HG03342 (cell line): ENCODE data around the gene ELFN1.

ENCODE experiments used
- ATAC-seq: cut with Tn5 transposase; IDR thresholded peaks from one replicate; pipeline ENCODE4 v1.9.1; 2021; ENCODE audit warnings: mild to moderate bottlenecking, moderate library complexity; ENCODE audit not compliant: unreplicated experiment

ELFN1 gene

DNA sequence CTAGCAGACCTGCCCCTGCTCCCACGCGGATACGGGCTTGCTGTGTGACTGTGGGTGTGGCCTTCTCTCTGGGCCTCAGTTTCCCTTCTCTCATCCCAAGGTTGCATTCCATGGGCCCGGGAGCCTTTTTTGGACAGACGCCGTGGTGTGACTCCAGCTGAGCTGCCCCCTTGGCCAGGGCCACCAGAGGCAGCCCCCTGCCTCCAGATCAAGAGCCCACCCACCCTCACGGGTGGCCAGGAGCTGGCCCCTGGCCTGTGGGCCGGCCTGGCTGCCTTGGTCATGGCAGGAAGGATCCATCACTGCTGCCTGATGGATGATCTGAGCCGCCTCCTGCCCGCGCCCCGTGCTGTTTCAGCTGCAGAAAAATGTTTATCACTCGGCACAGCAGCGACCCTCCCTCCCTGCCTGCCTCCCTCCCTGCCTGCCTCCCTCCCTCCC lies 27.8 kb upstream of the ELFN1 start:
- ATAC-seq: no peak

DNA sequence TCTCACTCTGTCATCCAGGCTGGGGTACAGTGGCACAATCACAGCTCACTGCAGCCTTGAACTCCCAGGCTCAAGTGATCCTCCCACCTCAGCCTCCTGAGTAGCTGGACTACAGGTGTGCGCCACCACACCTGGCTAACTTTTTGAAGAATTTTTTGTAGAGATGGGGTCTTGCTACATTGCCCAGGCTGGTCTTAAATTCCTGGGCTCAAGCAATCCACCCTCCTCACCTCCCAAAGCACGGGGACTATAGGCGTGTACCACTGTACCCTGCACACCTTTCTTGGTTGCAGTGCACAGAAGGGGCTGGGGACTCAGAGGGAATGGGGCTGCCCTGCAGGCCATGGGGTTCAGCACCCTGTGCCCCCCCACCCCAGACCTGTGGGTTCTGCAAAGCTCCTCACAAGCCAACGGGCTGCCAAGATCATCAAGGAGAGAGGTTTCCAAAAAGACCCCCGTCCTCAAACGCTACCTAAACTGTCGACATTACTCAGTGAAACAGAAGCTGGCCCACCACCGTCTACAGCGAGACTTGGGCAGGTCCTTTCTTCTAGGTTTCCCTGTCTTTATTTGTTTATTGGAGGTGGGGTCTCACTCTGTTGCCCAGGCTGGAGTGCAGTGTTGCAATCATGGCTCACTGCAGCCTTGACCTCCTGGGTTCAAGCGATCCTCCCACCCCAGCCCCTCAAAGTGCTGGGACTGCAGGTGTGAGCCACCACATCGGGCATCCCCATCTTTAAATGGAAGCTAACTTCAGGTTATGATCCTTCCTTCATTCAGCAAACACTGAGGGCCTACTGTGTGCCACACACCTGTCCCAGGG lies 26.6 kb upstream of the ELFN1 start:
- ATAC-seq: no peak

DNA sequence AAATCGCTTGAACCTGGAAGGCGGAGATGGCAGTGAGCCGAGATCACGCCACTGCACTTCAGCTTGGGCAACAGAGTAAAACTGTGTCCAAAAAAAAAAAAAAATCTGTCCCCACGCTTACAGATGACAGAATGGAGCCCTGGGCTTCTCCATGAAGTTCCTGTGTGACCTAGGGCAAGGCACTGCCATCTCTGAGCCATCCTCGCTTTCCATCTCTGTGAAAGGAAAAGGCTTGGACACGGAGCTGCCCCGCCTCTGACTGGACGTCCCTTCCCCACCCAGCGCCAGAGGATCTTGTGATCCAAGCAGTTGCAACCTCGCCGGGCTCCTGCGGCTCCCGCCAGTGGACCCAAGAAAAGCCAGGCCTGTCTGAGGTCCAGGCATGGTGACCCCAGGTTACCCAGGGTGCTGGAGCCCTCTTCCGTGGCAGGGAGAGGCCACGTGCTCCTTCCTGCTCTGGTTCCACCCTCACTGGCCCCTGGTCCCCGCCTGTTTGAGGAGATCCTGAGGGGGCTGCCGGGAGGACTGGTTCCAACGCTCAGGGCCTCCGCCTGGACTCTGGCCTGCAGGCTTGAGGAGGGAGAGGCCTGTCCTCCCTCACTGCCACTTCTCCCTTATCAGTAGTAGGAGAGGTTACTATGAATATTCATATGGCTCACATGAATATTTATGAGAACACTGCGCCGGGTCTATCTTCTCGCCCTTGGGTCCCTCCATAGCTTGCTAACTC lies 25.6 kb upstream of the ELFN1 start:
- ATAC-seq: no peak

DNA sequence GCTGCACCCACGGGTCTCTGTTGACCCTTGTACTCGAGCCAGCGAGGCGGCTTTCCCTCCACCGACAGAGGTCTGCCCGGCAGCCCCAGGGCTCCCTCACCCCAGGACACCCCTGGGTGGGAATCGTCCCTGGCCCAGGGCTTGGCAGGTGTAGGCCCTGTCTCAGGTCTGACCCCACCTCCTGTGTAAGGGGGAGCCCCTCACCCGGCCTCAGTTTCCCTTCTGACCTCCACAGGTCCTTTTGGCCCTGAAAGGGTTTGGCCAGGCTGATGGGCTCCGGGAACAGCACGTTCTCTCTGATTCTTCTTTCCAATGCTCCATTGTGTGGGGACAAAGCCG lies 25.0 kb upstream of the ELFN1 start:
- no peak for ATAC-seq

DNA sequence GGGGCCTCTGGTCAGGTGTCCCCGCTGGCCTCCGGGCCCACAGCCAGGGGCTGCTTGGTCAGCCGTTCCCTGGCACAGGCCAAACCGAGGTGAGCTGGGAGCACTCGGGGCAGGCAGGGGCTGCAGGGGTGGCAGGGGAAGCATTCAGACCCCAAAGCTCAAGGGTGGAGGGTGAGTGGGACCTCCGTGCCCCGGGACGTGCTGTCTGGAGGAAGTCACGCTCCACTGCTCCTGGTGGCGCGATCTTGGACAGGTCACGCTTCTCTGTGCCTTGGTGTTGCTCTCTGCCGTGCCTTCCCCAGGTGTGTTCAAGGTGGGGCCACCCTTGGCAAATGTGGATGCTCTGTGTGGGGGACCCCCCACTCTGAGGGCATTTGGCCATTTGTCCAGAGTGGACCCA lies 24.6 kb upstream of the ELFN1 start:
- ATAC-seq: no peak

DNA sequence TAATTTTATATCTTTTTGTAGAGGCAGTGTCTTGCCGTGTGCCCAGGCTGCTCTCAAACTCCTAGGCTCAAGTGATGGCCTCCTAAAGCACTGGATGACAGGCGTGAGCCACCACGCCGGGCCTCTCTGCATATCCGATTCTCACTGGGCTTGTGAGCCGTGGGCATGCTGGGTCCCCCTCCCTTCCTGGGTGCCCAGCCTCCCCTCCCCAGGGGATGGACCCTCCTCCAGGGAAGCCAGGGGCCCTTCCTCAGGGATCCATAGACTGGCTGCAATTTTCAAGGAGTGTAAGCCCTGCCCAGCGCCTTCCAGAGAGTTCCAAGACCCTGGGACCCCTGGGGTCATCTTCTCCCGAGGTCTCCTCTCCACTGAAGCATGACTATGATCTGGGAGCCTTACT lies 23.7 kb upstream of the ELFN1 start:
- no peak for ATAC-seq

DNA sequence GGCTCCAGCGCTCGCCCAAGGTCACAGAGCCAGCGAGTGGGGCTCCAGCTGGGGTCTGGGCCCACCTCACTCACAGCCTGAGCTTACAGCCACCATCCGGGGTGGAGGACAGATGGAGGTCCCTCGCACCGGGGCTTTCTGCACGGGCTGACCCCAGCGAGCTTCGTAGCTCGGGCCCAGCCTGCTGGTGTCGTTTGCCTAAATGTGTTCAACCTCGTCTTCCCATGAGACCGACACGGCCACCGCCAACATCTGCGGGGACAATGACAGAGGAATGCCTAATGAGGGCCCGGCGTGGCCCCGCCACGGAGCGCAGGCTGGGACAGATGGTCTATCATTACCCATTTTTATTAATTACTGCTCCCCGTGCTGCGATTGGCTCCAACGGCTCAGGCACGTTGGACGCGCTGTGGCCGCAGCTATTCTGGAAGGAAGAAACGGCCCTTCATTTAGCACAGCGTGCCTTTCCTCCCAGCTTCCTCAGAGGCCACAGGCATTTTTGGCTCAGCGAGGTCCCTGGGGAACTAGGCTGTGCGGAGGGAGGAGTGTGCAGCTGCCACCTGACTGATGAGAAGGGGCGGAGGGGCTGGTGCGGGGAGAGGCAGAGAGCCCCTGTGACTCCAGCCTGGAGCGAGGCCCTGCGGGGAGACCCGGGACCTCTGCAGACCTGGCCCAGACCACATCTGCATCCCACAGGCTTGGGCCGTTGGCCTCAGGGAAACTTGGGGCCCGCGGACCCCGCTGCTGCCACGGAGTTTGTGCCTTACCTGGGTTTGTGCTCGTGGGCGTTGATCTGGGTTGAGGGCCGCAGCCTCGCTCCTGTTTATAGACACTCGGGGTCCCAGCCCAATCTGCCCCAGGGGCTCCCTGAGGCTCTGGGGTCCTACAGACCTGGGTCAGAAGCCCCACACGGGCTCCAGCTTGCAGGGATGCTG lies 22.9 kb upstream of the ELFN1 start:
- ATAC-seq: no peak

DNA sequence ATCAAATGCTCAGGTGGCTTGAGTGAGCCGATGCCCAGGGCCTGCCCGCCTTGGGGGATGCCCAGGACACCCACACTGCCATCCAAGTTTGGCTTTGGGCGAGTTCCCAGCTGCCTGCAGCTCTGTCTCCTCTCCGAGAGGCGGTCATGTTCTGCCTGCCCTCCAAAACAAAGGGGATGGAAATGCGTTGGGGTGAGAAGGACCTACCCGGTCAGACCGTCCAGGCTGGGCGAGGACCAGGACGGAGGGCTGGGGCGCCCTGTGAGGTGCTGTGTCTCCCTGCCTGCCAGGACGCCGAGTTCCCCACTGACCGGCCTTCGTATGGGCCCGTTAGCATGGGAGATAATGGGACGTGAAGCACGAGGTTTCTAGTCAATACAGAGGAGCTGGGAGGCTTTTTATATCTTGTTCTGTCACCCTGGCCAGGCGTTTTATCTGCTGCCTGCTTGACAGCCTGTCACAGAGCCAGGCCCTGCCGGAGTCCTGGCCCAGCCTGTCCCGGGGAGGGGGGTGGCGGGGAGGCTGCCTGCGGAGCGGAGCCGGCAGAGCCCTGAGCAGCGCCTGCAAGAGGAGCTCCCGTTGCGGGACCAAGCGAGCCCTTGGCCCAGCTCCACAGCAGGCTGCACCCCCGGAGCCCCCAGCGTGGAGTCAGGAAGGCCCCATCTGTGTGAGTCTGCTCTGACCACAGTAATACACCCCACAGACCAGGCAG lies 22.0 kb upstream of the ELFN1 start:
- no peak for ATAC-seq

DNA sequence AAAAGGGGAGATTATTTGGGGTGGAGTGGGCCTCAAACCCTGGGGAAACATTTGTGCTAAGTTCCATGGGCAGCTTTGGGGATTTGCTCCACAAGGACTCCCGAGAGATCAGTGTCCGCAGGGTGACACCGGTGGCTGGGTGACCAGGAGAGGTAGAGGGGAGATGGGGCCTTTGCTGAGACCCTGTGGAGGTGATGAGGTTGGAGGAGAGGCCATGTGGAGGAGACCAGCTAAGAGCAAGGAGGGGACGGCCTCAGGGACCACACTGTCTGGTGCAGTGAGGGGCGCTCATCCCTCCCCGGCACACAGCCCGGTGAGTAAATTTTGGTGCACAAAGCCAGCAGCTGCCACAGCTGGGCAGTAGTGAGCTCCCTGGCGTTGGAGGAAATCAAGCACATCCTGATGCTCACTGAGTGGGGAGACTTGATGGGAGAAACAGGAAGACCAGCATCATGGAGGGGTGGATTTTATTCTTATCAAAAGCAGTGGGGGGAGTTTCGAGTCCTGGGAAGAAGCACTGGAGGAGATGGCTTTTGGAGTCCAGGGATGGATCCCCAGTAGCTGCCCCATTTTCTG lies 20.2 kb upstream of the ELFN1 start:
- no peak for ATAC-seq

DNA sequence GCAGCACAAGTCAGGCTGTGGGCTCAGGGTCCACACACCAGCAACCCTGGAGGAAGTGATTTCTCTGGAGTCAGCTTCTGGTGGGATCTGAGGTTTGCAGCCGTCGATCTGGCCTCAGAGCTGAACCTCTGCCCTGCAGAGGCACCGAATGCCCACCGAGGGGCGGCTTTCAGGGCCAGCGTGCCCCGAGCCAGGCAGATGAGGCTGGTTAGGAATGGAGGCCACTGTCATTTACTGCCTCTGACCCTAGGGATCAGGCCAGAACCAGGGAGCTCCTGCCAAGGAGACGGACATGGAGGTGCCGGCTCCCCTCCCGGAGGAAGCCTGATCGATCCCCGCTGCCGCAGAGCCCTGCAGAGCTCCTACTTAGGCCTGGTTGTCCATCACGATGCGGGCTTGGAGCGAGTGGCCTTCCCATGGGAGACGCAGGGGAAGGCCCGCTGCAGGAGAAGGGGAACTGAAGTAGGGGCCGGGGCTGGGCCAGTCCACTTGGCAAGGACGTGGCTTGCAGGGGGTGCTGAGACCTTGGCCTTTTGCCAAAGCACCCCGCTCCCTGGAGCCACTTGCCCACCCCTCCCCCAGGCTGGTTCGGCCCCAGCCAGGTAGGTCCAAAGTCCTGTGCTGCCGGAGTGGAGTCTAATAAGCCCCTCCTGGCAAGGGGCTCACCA lies 19.6 kb upstream of the ELFN1 start:
- no peak for ATAC-seq

DNA sequence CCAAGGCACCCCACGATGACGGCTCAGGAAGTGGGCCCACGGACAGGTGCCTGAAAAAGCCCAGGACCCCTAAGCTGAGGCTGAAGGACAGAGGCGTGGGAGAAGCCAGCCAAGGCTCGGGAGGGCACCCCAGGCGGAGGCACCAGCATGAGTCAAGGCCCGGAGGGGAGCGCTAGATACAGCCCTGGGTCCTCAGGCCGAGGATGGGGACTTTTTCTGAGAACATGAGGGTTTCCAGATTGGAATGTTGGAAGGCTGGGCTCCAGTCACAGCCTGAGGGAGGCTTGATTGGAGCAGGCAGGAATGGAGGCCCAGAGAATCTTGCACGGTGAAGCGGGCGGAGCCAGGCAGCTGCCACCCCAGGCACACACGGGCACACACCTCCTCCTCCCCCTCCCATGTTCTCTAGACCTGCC lies 19.0 kb upstream of the ELFN1 start:
- ATAC-seq: no peak

DNA sequence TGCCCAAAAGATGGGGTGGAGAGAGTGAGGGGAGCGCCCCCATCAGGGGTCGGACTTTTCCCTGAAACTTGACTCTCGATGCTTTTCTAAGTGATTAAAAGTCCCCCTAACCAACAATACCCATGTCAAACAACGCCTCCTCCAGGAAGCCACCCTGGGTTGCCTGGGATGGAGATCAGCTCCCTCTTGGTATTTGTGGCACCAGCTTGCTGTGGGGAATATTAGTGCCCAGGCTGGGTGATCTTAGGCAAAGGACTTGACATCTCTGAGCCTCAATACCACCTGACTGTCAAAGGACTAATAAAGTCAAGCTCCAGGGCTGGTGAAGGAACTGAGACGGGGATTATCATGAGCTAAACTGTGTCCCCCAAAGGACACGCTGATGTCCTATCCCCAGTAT lies 18.2 kb upstream of the ELFN1 start:
- no peak for ATAC-seq

DNA sequence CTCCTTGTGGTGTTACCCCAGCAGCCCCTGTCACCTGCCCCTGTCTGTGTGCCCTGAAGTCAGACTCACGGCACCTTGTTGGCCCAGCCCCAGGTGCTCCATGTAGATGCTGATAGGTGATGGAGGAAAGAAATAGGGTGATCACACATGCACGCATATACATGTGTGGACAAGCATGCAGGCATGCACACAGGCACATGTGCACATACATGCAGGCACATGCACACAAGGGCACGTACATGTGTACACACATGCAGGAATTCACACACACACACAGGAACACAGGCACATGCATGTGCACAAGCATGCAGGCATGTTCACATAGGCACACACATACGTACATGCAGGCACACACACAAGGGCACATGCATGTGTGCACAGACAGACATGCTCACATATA lies 16.6 kb upstream of the ELFN1 start:
- no peak for ATAC-seq

DNA sequence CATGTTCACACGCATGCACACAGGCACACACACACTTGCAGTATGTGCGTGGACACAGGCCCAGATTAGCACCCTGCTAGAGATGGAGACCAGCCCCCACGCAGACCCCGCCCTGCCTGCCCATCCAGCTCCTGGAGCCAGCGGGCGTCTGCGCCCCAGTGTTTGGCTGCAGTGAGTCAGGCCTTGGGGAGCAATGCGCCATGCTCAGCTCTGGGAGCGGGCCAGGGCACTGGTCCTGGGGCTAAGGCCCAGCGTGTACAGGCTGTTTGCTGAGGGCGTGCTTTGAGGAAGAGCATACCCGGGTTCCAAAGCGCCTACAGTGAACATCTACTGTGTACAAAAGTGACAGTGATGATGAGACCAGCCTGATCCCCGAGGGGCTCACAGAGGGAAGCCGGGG lies 16.0 kb upstream of the ELFN1 start:
- no peak for ATAC-seq

DNA sequence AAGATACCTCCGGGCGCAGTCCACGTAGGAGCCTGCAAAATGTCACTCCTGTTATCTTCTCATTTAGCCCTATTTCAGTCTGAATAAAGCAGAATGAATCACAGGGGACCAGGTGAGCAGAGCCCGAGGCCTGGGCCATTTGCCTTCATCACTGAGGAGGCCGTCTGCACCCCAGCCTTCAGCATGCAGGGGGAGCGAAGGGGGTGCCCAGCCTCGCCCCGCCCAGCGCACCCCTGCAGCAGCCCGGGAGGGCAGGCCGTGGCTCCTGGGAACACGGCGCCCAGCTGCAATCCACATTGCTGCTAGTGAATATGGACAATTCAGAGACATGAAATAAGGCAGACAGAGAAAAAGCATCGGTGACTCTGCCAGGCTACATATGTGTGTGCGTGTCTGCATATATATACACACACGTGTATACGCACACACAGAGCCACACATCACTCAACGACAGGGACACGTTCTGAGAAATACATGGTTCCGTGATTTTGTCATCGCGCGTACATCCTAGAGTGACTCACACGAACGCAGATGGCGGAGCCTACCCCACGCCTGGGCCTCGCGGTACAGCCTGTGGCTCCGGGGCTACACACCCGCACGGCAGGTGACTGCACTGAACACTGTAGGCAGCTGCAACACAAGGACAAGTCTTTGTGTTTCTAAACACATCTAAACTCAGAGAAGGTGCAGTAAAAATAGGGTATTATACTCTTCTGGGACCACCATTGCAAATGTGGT lies 15.2 kb upstream of the ELFN1 start:
- ATAC-seq: no peak

DNA sequence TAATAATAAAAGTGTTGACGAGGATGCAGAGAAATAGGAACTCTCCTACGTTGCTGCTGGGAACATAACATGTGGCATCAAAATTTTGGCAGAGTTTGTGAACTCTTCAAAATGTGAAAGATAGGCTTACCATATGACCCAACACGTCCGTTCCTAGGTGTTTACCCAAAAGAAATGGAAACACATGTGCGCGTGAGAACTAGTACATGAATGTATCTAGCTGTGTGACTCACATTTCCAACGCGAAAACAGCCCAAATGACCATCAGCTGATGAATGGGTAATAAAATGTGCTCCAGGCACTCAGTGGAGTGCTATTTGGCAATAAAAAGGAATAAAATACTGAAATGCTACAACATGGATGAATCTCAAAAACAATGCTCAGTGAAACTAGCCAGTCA lies 10.4 kb upstream of the ELFN1 start:
- no peak for ATAC-seq

DNA sequence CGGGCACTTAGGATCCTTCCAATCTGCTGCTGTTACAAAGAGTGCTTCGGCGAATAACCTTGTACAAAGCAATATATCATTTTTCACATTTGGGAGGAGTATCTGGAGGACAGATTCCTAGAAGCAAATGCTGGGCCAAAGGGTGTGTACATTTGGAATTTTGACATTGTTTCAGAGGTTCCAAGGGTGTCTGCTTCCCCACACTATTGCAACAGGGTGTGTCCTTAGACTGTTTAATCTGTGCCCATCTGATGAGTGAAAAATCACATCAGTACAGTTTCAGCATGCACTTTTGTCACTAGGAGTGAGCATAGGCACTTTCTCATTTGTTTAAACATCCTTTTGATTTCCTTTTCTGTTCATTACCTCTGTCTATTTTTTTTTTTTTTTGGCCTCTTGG lies 8.6 kb upstream of the ELFN1 start:
- ATAC-seq: no peak

DNA sequence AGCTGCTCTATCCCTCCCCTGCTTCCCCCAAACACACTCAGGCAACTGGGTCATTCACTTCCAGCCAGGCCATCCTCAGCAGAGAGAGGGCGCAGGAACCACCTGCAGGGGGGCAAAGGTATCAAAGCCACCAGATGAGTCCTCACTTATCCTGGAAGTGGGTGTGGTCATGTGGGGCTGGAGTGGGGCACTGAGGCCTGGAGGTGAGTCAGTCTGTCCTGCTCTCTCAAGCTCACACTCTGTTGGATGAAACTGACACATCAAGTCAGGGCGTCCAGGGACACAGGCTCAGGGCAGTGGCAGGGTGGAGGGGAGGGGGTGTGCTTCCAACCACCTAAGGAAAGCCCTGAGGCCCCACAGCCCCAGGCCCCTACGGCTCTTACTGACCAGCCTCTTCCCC lies 8.0 kb upstream of the ELFN1 start:
- ATAC-seq: no peak

DNA sequence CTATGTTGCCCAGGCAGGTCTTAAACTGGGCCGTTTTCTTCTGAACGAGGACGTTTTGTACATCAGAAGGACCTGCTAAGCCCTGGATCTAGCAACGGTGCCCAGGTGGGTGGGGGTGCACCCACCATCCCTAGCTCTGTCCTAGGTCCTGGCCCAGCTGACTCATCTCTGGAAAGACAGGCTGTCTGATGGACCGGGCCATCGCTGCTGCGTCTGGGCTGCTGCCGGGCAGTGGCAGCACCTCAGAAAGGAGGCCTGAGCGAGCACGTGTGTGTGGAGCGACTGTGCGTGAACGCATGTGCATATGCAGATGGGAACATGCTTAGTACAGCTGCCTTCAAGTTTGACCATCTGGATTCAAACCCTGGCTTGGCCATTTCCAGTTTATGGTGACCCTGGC lies 7.3 kb upstream of the ELFN1 start:
- no peak for ATAC-seq
